SU-DHL-6 (cell line): Measurements from ENCODE around the gene SNTG2.

Experiments used
- CTCF ChIP-seq: fragments of 200-600 bp; sonication (generic); IDR thresholded peaks from one replicate; pipeline ENCODE4 v1.5.1; 2017; ENCODE audit warnings: antibody characterized with exemption, mild to moderate bottlenecking, low read length, moderate library complexity; ENCODE audit not compliant: insufficient read depth, poor library complexity, severe bottlenecking
- EZH2phosphoT487 ChIP-seq: fragments of 200-600 bp; sonication (generic), shearing (Covaris generic); conservative IDR thresholded peaks from 2 replicates; pipeline ENCODE4 v1.6.1; 2018; ENCODE audit warnings: mild to moderate bottlenecking, antibody characterized with exemption, low read length, moderate library complexity, mixed read lengths

- no peak for TF ChIP-seq CTCF
- no peak for TF ChIP-seq EZH2phosphoT487
These were observed 299.4 kb downstream of the SNTG2 start for GRCh38 chr2:1249897-1250687.
